ENCODE measurements around the gene AARS2.
"Not testable (repeated sequence)": the region's sequence is repeated elsewhere in the genome, so short reads cannot be mapped to it uniquely, and the experiment has no call there.

The AARS2 gene

DNA sequence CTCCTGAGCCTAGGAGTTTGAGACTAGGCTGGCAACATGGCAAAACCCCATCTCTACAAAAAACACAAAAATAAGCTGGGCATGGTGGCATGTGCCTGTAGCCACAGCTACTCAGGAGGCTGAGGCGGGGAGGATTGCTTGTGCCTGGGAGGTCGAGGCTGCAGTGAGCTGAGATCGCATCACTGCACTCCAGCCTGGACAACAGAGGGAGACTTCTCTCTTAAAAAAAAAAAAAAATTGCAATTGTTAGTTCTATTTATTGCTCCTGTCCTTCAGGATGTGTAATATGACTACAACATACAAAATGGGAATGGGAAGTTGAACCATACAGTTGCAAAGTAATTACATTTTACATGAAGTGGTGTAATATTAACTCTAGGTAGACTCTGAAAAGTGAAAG, 8.1 kb upstream of the AARS2 start:
- no peaks in the 10 kb centered on the region for H3K79me2 ChIP-seq (ENCODE audit: insufficient read depth, low read length)

DNA sequence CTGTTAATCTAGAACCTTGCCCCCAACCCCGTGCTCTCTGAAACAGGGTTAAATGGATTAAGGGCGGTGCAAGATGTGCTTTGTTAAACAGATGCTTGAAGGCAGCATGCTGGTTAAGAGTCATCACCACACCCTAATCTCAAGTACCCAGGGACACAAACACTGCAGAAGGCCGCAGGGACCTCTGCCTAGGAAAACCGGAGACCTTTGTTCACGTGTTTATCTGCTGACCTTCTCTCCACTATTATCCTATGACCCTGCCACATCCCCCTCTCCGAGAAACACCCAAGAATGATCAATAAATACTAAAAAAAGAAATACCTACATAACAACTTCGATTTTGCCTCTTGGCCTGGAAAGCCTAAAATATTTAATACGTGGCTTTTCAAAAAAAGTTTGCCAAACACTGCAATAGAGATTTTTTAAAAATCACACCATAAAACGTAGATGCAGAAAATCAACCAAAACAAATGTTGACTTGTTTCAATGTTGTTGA, 4.0 kb upstream of the AARS2 start:
- not testable (repeated sequence) for DNase-seq; H3K9me3 ChIP-seq (ENCODE audit: insufficient read depth, low read length, severe bottlenecking); H3K36me3 ChIP-seq (ENCODE audit: insufficient read depth, low read length); H3K4me3 ChIP-seq (ENCODE audit: low read depth in 1 of 2, low read length in 2 of 2); H2AFZ ChIP-seq (ENCODE audit: low read depth, low read length); H3K9ac ChIP-seq (ENCODE audit: low read depth, low read length); H3K27me3 ChIP-seq (ENCODE audit: insufficient read depth, low read length, poor library complexity); H3K4me2 ChIP-seq (ENCODE audit: insufficient read depth, low read length); ATAC-seq (ENCODE audit: insufficient read depth, low read depth); H4K20me1 ChIP-seq (ENCODE audit: insufficient read depth, low read length); H3K27ac ChIP-seq (ENCODE audit: low read length); H3K79me2 ChIP-seq (ENCODE audit: insufficient read depth, low read length)
- peaks cover 12% of the 10 kb centered on the region for H3K4me1 ChIP-seq (ENCODE audit: insufficient read depth, low read length)

More for the DNA sequence above, 8.1 kb upstream of the AARS2 start:
- peaks cover 11% of the 10 kb centered on the region for H3K27me3 ChIP-seq (ENCODE audit: insufficient read depth, low read length, poor library complexity)
- no peaks in the 10 kb centered on the region for H3K9me3 ChIP-seq (ENCODE audit: insufficient read depth, low read length, severe bottlenecking)
- H2AFZ ChIP-seq (ENCODE audit: low read depth, low read length): no peak overlapping the region
- no peak overlapping the region for H3K4me2 ChIP-seq (ENCODE audit: insufficient read depth, low read length)
- no peak overlapping the region for H3K27ac ChIP-seq (ENCODE audit: low read length)
- no peak overlapping the region for H3K4me3 ChIP-seq (ENCODE audit: low read depth in 1 of 2, low read length in 2 of 2)
- no peak for ATAC-seq (ENCODE audit: insufficient read depth, low read depth)
- H3K4me1 ChIP-seq (ENCODE audit: insufficient read depth, low read length): no peaks in the 10 kb centered on the region
- no peaks in the 10 kb centered on the region for H4K20me1 ChIP-seq (ENCODE audit: insufficient read depth, low read length)
- no peak for TF ChIP-seq EZH2 (IDR thresholded peaks at IDR 0.05; ENCODE audit: borderline replicate concordance, low read depth, low read length, severe bottlenecking)
- TF ChIP-seq, protein P1, sequence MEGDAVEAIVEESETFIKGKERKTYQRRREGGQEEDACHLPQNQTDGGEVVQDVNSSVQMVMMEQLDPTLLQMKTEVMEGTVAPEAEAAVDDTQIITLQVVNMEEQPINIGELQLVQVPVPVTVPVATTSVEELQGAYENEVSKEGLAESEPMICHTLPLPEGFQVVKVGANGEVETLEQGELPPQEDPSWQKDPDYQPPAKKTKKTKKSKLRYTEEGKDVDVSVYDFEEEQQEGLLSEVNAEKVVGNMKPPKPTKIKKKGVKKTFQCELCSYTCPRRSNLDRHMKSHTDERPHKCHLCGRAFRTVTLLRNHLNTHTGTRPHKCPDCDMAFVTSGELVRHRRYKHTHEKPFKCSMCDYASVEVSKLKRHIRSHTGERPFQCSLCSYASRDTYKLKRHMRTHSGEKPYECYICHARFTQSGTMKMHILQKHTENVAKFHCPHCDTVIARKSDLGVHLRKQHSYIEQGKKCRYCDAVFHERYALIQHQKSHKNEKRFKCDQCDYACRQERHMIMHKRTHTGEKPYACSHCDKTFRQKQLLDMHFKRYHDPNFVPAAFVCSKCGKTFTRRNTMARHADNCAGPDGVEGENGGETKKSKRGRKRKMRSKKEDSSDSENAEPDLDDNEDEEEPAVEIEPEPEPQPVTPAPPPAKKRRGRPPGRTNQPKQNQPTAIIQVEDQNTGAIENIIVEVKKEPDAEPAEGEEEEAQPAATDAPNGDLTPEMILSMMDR (IDR thresholded peaks at IDR 0.05; ENCODE audit: borderline replicate concordance, extremely low read depth, low read length, poor library complexity, severe bottlenecking): no peak
- H3K9ac ChIP-seq (ENCODE audit: low read depth, low read length): no peak overlapping the region
- H3K36me3 ChIP-seq (ENCODE audit: insufficient read depth, low read length): no peaks in the 10 kb centered on the region
- DNase-seq: no peak

DNA sequence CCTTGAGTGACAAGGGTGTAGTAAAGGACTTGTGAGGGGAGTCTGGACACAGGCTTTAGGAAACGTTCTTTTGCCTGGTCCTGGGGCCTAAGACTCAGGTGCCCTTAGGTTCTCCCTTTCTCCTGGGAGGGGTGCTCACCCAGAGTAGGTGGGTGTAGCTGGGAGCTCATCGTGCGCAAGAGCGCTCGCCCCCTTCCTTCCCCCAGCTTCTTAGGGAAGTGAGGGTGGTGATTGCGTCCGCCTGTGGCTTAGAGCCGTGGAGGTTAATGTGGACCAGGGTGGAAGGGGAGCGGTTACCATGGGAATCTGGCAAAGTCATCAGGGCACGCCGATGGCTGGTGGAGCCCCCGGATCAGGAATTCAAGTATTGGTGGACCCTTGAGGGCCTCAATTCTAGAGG, 3.3 kb upstream of the AARS2 start:
- peaks cover 16% of the 10 kb centered on the region for H3K79me2 ChIP-seq (ENCODE audit: insufficient read depth, low read length)
- DNase-seq: no peak
- H3K36me3 ChIP-seq (ENCODE audit: insufficient read depth, low read length): peaks cover 7% of the 10 kb centered on the region
- ATAC-seq (ENCODE audit: insufficient read depth, low read depth): no peak
- H3K27ac ChIP-seq (ENCODE audit: low read length): no peak overlapping the region
- TF ChIP-seq EZH2 (IDR thresholded peaks at IDR 0.05; ENCODE audit: borderline replicate concordance, low read depth, low read length, severe bottlenecking): no peak
- TF ChIP-seq, protein P1 (IDR thresholded peaks at IDR 0.05; ENCODE audit: borderline replicate concordance, extremely low read depth, low read length, poor library complexity, severe bottlenecking): no peak
- no peak overlapping the region for H2AFZ ChIP-seq (ENCODE audit: low read depth, low read length)
- H3K4me3 ChIP-seq (ENCODE audit: low read depth in 1 of 2, low read length in 2 of 2): no peak overlapping the region
- H3K4me2 ChIP-seq (ENCODE audit: insufficient read depth, low read length): no peak overlapping the region
- peaks cover 8% of the 10 kb centered on the region for H3K27me3 ChIP-seq (ENCODE audit: insufficient read depth, low read length, poor library complexity)
- H3K9me3 ChIP-seq (ENCODE audit: insufficient read depth, low read length, severe bottlenecking): no peaks in the 10 kb centered on the region
- peaks cover 19% of the 10 kb centered on the region for H3K4me1 ChIP-seq (ENCODE audit: insufficient read depth, low read length)
- H3K9ac ChIP-seq (ENCODE audit: low read depth, low read length): no peak overlapping the region
- H4K20me1 ChIP-seq (ENCODE audit: insufficient read depth, low read length): no peaks in the 10 kb centered on the region

DNA sequence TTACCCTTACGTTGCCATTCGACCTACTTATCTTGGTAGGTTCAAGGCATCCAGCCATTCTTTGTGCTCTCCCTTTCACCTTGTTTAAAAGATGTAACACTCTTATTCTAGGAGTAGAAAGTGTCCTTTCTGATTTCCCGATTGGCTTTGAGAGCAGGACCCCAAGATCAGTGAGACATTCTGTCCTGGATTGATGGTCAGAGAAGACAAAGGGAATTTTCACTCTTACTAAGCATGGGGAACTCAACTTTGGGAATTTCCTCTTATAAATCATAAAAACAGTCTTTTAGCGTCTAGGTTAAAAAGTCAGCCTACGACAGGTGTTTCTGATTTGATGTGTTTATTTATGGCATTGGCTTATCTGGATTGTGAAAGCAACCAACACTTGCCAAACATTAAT, 2.8 kb upstream of the AARS2 start:
- H3K79me2 ChIP-seq (ENCODE audit: insufficient read depth, low read length): peaks cover 20% of the 10 kb centered on the region
- H3K27ac ChIP-seq (ENCODE audit: low read length): no peak overlapping the region
- DNase-seq (no peak), ATAC-seq (ENCODE audit: insufficient read depth, low read depth) (no peak)
- H3K9me3 ChIP-seq (ENCODE audit: insufficient read depth, low read length, severe bottlenecking): no peaks in the 10 kb centered on the region
- no peak overlapping the region for H3K9ac ChIP-seq (ENCODE audit: low read depth, low read length)
- H3K4me2 ChIP-seq (ENCODE audit: insufficient read depth, low read length): no peak overlapping the region
- peaks cover 8% of the 10 kb centered on the region for H3K27me3 ChIP-seq (ENCODE audit: insufficient read depth, low read length, poor library complexity)
- H3K36me3 ChIP-seq (ENCODE audit: insufficient read depth, low read length): peaks cover 13% of the 10 kb centered on the region
- H4K20me1 ChIP-seq (ENCODE audit: insufficient read depth, low read length): no peaks in the 10 kb centered on the region
- no peak overlapping the region for H3K4me3 ChIP-seq (ENCODE audit: low read depth in 1 of 2, low read length in 2 of 2)
- H2AFZ ChIP-seq (ENCODE audit: low read depth, low read length): no peak overlapping the region
- TF ChIP-seq, protein P1 (IDR thresholded peaks at IDR 0.05; ENCODE audit: borderline replicate concordance, extremely low read depth, low read length, poor library complexity, severe bottlenecking): no peak
- TF ChIP-seq EZH2 (IDR thresholded peaks at IDR 0.05; ENCODE audit: borderline replicate concordance, low read depth, low read length, severe bottlenecking): no peak
- peaks cover 24% of the 10 kb centered on the region for H3K4me1 ChIP-seq (ENCODE audit: insufficient read depth, low read length)
